H7 (cell line): Measurements from ENCODE around the gene KRTDAP. TPM values are rescaled to one million over a fixed set of nuclear protein-coding genes. Genes with fewer than 3 reads are reported as not detected.

ENCODE experiments used
- DNase-seq: peaks from one replicate; pipeline ENCODE4 v3.0.0; 2012
- H3K27me3 ChIP-seq: 2 replicates; pipeline ENCODE4 v1.6.0; 2011; ENCODE audit warnings: mild to moderate bottlenecking, low read length; ENCODE audit not compliant: control insufficient read depth, insufficient read depth
- H3K36me3 ChIP-seq: replicated peaks from 2 replicates; pipeline ENCODE4 v1.5.1; 2011; ENCODE audit warnings: low read length; ENCODE audit not compliant: control insufficient read depth, insufficient read depth
- H3K4me3 ChIP-seq: 2 replicates; pipeline ENCODE4 v1.5.1; 2011; ENCODE audit warnings: low read depth, mild to moderate bottlenecking, control low read depth, low read length, moderate library complexity; ENCODE audit not compliant: insufficient read depth
- total RNA-seq: library from RNA; depleted of rRNA; stranded (reverse); fragments of >200 nt; shearing (Covaris generic); gene quantifications from 2 replicates; pipeline ENCODE4 v1.2.3, GENCODE V29; 2014

The KRTDAP gene
- total RNA-seq, 1 experiment from 2014 or later: 0.52 TPM

GRCh38 chr19:35460608-35461007 lies 29.7 kb downstream of the KRTDAP start:
- no peaks in the 10 kb centered on the region for H3K27me3 ChIP-seq

GRCh38 chr19:35459414-35460082 lies 30.7 kb downstream of the KRTDAP start:
- Histone ChIP-seq H3K36me3 (no peaks in the 10 kb centered on the region), H3K4me3 (no peak overlapping the region), H3K27me3 (no peaks in the 10 kb centered on the region)
- DNase-seq: no peak

More at GRCh38 chr19:35460608-35461007, 29.7 kb downstream of the KRTDAP start:
- H3K36me3 ChIP-seq: no peaks in the 10 kb centered on the region
- no peak overlapping the region for H3K4me3 ChIP-seq
- no peak for DNase-seq

- Histone ChIP-seq H3K27me3 (no peaks in the 10 kb centered on the region), H3K4me3 (no peak overlapping the region), H3K36me3 (no peaks in the 10 kb centered on the region)
- DNase-seq: no peak
These were observed 31.4 kb downstream of the KRTDAP start for GRCh38 chr19:35458731-35459391.

GRCh38 chr19:35458192-35458591 lies 32.1 kb downstream of the KRTDAP start:
- Histone ChIP-seq H3K4me3 (no peak overlapping the region), H3K27me3 (no peaks in the 10 kb centered on the region), H3K36me3 (no peaks in the 10 kb centered on the region)
- DNase-seq: no peak

- no peak for DNase-seq
- no peaks in the 10 kb centered on the region for H3K36me3 ChIP-seq
- no peak overlapping the region for H3K4me3 ChIP-seq
- H3K27me3 ChIP-seq: no peaks in the 10 kb centered on the region
These were observed 33.1 kb downstream of the KRTDAP start for GRCh38 chr19:35457173-35457572.

- Histone ChIP-seq H3K36me3 (no peaks in the 10 kb centered on the region), H3K27me3 (no peaks in the 10 kb centered on the region), H3K4me3 (no peak overlapping the region)
- no peak for DNase-seq
These were observed 34.6 kb downstream of the KRTDAP start for GRCh38 chr19:35455616-35456201.

- Histone ChIP-seq H3K27me3 (no peaks in the 10 kb centered on the region), H3K36me3 (no peaks in the 10 kb centered on the region), H3K4me3 (no peak overlapping the region)
- no peak for DNase-seq
These were observed 35.6 kb downstream of the KRTDAP start for GRCh38 chr19:35454663-35455062.

GRCh38 chr19:35451338-35452096 lies 38.7 kb downstream of the KRTDAP start:
- Histone ChIP-seq H3K27me3 (no peaks in the 10 kb centered on the region), H3K36me3 (no peaks in the 10 kb centered on the region), H3K4me3 (no peak overlapping the region)
- no peak for DNase-seq

GRCh38 chr19:35449359-35450043 lies 40.8 kb downstream of the KRTDAP start:
- Histone ChIP-seq H3K4me3 (no peak overlapping the region), H3K27me3 (no peaks in the 10 kb centered on the region), H3K36me3 (no peaks in the 10 kb centered on the region)
- peak; percentile 47 for DNase-seq

GRCh38 chr19:35447606-35448469 lies 42.4 kb downstream of the KRTDAP start, which contains the start of gene FFAR2:
FFAR2 (plus strand) TSS chr19:35448257; CDS start chr19:35449715, 1,458 bp downstream.
- no peak for DNase-seq
- H3K4me3 ChIP-seq: no peak within 1 kb of the TSS
- no peaks in the 10 kb centered on the region for H3K27me3 ChIP-seq
- H3K36me3 ChIP-seq: no peaks in the 10 kb centered on the region

- DNase-seq: no peak
- Histone ChIP-seq H3K36me3 (no peaks in the 10 kb centered on the region), H3K27me3 (no peaks in the 10 kb centered on the region), H3K4me3 (no peak overlapping the region)
These were observed 44.3 kb downstream of the KRTDAP start for GRCh38 chr19:35445826-35446593.

- no peak for DNase-seq
- Histone ChIP-seq H3K27me3 (no peaks in the 10 kb centered on the region), H3K36me3 (no peaks in the 10 kb centered on the region), H3K4me3 (no peak overlapping the region)
These were observed 45.5 kb downstream of the KRTDAP start for GRCh38 chr19:35444735-35445134.

GRCh38 chr19:35442091-35442490 lies 48.2 kb downstream of the KRTDAP start:
- Histone ChIP-seq H3K36me3 (no peaks in the 10 kb centered on the region), H3K27me3 (no peaks in the 10 kb centered on the region), H3K4me3 (no peak overlapping the region)
- no peak for DNase-seq
